K562 (cell line): ENCODE measurements around the gene THAP4. TPM values are rescaled to one million over a fixed set of nuclear protein-coding genes. Genes with fewer than 3 reads are reported as not detected.
"Not testable (repeated sequence)": the region's sequence is repeated elsewhere in the genome, so short reads cannot be mapped to it uniquely, and the experiment has no call there.

Source experiments
- ATAC-seq: fragments of 200-7000 bp; cut with Tn5 transposase; 3 replicates; pipeline ENCODE4 v1.9.1; 2020; ENCODE audit warnings: moderate library complexity
- BruUV-seq: library from RNA; stranded (reverse); fragments of 400-500 nt; replicated peaks from 2 replicates; lab custom pipeline; 2021; lab: Mats Ljungman, UMichigan
- CTCF ChIA-PET: fragments of 300-600 bp; formaldehyde crosslinking; extraction: SDS; loops from one replicate; lab custom pipeline; 2021; ENCODE audit warnings: low intra/inter-chr PET ratio; lab: Yijun Ruan, JAX
- POLR2A ChIA-PET: fragments of 300-600, 350-650 bp; sonication (Branson Sonifier 250); formaldehyde crosslinking; extraction: SDS; loops from one replicate; lab custom pipeline; 2021; ENCODE audit warnings: antibody characterized with exemption, inconsistent platforms; lab: Yijun Ruan, JAX
- DNase-seq, 4 experiments: peaks; one replicate each; pipeline versions ENCODE4 v3.0.0 to v3.0.0-alpha.2; 2011 to 2018; ENCODE audit warnings: low spot score in 3 of 4, mixed read lengths in 3 of 4; ENCODE audit errors: extremely low read depth in 1 of 4
- FAIRE-seq: peaks from 2 replicates; lab custom pipeline; 2011; peaks lifted over from hg19 to GRCh38; lab: Jason Lieb, UNC
- H2AFZ ChIP-seq: 2 replicates; pipeline ENCODE4 v1.6.0; 2011; ENCODE audit warnings: low read depth, low read length, control low read depth, inconsistent platforms
- H3K27ac ChIP-seq: fragments of 200-600 bp; 3 replicates; pipeline ENCODE4 v1.8.0; 2011; ENCODE audit warnings: low read depth, mild to moderate bottlenecking, control low read depth, inconsistent platforms, low read length, moderate library complexity, mixed read lengths; ENCODE audit errors: extremely low read depth
- H3K27me3 ChIP-seq, 2 experiments: fragments of 300-600 bp in 1 of 2; 2 replicates in 1 of 2; 3 replicates in 1 of 2; pipeline versions ENCODE4 v1.6.0 to v1.8.0; 2011; ENCODE audit warnings: inconsistent platforms in 2 of 2, low read length in 2 of 2, mild to moderate bottlenecking in 1 of 2, mixed read lengths in 1 of 2, moderate library complexity in 1 of 2; ENCODE audit not compliant: control insufficient read depth in 2 of 2, insufficient read depth in 2 of 2
- H3K36me3 ChIP-seq: fragments of 300-600 bp; 3 replicates; pipeline ENCODE4 v1.8.0; 2011; ENCODE audit warnings: mild to moderate bottlenecking, low read length, inconsistent platforms; ENCODE audit not compliant: control insufficient read depth, insufficient read depth
- H3K4me1 ChIP-seq, 2 experiments: fragments of 200-600 bp in 1 of 2; replicated peaks in 1 of 2; 2 replicates in 1 of 2; 3 replicates in 1 of 2; pipeline versions ENCODE4 v1.5.1 to v1.8.0; 2011; ENCODE audit warnings: inconsistent platforms in 2 of 2, low read length in 2 of 2, mild to moderate bottlenecking in 1 of 2, mixed read lengths in 1 of 2, moderate library complexity in 1 of 2; ENCODE audit not compliant: control insufficient read depth in 2 of 2, insufficient read depth in 2 of 2
- H3K4me2 ChIP-seq: 2 replicates; pipeline ENCODE4 v1.6.1; 2011; ENCODE audit warnings: low read length, control low read depth, inconsistent platforms, mixed read lengths; ENCODE audit not compliant: insufficient read depth
- H3K4me3 ChIP-seq: fragments of 200-600 bp; sonication (generic), shearing (Covaris generic); 2 replicates; pipeline ENCODE4 v1.5.1; 2016; ENCODE audit warnings: control low read depth, inconsistent platforms
- H3K79me2 ChIP-seq: fragments of 200-600 bp; 3 replicates; pipeline ENCODE4 v1.8.0; 2011; ENCODE audit warnings: low read length, inconsistent platforms; ENCODE audit not compliant: control insufficient read depth, insufficient read depth
- H3K9ac ChIP-seq, 2 experiments: 2 replicates each; pipeline versions ENCODE4 v1.6.0 to v1.6.1; 2011; ENCODE audit warnings: low read depth in 2 of 2, low read length in 2 of 2, control low read depth in 1 of 2, inconsistent platforms in 1 of 2, mild to moderate bottlenecking in 1 of 2, mixed read lengths in 1 of 2; ENCODE audit not compliant: insufficient read depth in 1 of 2
- H3K9me1 ChIP-seq: one replicate; pipeline ENCODE4 v1.6.0; 2011; ENCODE audit warnings: inconsistent platforms, mild to moderate bottlenecking, low read length, moderate library complexity; ENCODE audit not compliant: control insufficient read depth, insufficient read depth
- H3K9me3 ChIP-seq: replicated peaks from 2 replicates; pipeline ENCODE4 v1.5.1; 2011; ENCODE audit warnings: low read depth, low read length, inconsistent platforms; ENCODE audit not compliant: control insufficient read depth, insufficient read depth
- H4K20me1 ChIP-seq: replicated peaks from 2 replicates; pipeline ENCODE4 v1.6.1; 2011; ENCODE audit warnings: low read length, inconsistent platforms, mixed read lengths; ENCODE audit not compliant: control insufficient read depth, insufficient read depth
- DACH1 ChIP-seq: fragments of 450-650 bp; IDR thresholded peaks from 2 replicates; pipeline ENCODE4 v1.6.1; 2018; ENCODE audit not compliant: partially characterized antibody
- ID3 ChIP-seq, 2 experiments: fragments of 250-450 bp in 1 of 2; fragments of 450-650 bp in 1 of 2; sonication (Bioruptor Pico) in 1 of 2; IDR thresholded peaks; 2 replicates each; pipeline versions ENCODE4 v1.6.1 to v1.8.0; 2016 to 2021; ENCODE audit warnings: mild to moderate bottlenecking in 2 of 2, moderate library complexity in 2 of 2, missing compliant biosample characterization in 1 of 2, missing genetic modification characterization in 1 of 2
- WGBS: fragments of 100-300 bp; shearing (Covaris generic); methylation state at CpG from one replicate; pipeline ENCODE4 v1.1.6; 2016; ENCODE audit warnings: low coverage, mixed read lengths; ENCODE audit not compliant: insufficient coverage; ENCODE audit errors: missing lambda C conversion rate; 5-methylcytosine and 5-hydroxymethylcytosine counted together
- in situ Hi-C: fragments of 300-500 bp; cut with MboI; formaldehyde crosslinking; loops from 4 replicates; pipeline ENCODE4 v1.15.0; 2018; ENCODE audit warnings: inconsistent platforms, mixed read lengths
- intact Hi-C: fragments of 100-400 bp; cut with micrococcal nuclease; formaldehyde crosslinking; loops from 2 replicates; pipeline ENCODE4 v1.14.2; 2022
- polyA plus RNA-seq, 8 experiments: library from polyadenylated mRNA; depleted of rRNA in 4 of 8; stranded (reverse) in 5 of 8; unstranded in 3 of 8; fragments of >200 nt; fragmentation: Nextera tagmentation in 2 of 8; fragmentation: Illumina TruSeq in 1 of 8; extraction: Ambion mirVana in 2 of 8; extraction: Trizol in 1 of 8; gene quantifications; 2 replicates each; pipeline versions ENCODE4 v1.2.1 to v1.2.3, GENCODE V29; 2011 to 2014; ENCODE audit warnings: inconsistent platforms in 1 of 8, missing spikeins in 1 of 8
- total RNA-seq, 7 experiments: library from RNA; depleted of rRNA in 6 of 7; stranded (reverse); fragments of >200 nt in 6 of 7; fragmentation: Illumina TruSeq in 2 of 7; extraction: Trizol in 2 of 7; gene quantifications; 2 replicates each; pipeline versions ENCODE4 v1.2.1 to v1.2.3, GENCODE V29; 2011 to 2021; ENCODE audit warnings: low replicate concordance in 1 of 7

Gene THAP4
- total and polyA plus RNA-seq, 9 of the 15 experiments (the other 6 are each of a cell fraction or from before 2014, with no cell fraction given), result 8.6 to 60.9 (median 43.9) TPM

GRCh38 chr2:241567776-241568175 lies 69.2 kb downstream of the THAP4 start:
- peaks cover 0 to 38% of the 10 kb centered on the region in 2 experiments; a peak in 2 of 5 replicates for H3K4me1 ChIP-seq
- H3K4me2 ChIP-seq, result no peak overlapping the region
- intact Hi-C loops (no loop called here), in situ Hi-C loops (no loop called here)
- DNase-seq, result no peak
- ATAC-seq, result no peak
- no peak overlapping the region for H3K9ac ChIP-seq
- POLR2A ChIA-PET, result no interaction called here
- no peaks in the 10 kb centered on the region for H3K27me3 ChIP-seq
- no peak overlapping the region for H3K27ac ChIP-seq
- no peaks in the 10 kb centered on the region for H3K9me1 ChIP-seq
- TF ChIP-seq ID3 (CRISPR knock-in tag; IDR thresholded peaks at IDR 0.05), result no peak
- TF ChIP-seq ID3 (tag; IDR thresholded peaks at IDR 0.05), result no peak
- no peak for TF ChIP-seq DACH1
- H3K36me3 ChIP-seq, result no peaks in the 10 kb centered on the region
- H3K79me2 ChIP-seq, result no peaks in the 10 kb centered on the region
- FAIRE-seq, result no peak
- 65% methylated on average over 8 of the region's 8 CpGs for WGBS
- H3K4me3 ChIP-seq, result no peak overlapping the region
- no peaks in the 10 kb centered on the region for H3K9me3 ChIP-seq
- no TSS peak for BruUV-seq
- CTCF ChIA-PET, result no interaction called here
- H4K20me1 ChIP-seq, result no peaks in the 10 kb centered on the region
- H2AFZ ChIP-seq, result no peak overlapping the region

- H3K9me1 ChIP-seq, H3K27ac ChIP-seq, in situ Hi-C loops, CTCF ChIA-PET, H3K4me3 ChIP-seq, H3K4me2 ChIP-seq, H3K9me3 ChIP-seq, FAIRE-seq, H3K27me3 ChIP-seq, H4K20me1 ChIP-seq, H2AFZ ChIP-seq, H3K9ac ChIP-seq, H3K36me3 ChIP-seq, DNase-seq, ATAC-seq, BruUV-seq, intact Hi-C loops, H3K79me2 ChIP-seq: not testable (repeated sequence)
- POLR2A ChIA-PET, result interaction anchor here (1.0 kb wide), 1 partner anchor 16 kb away, joined by 3 read pairs; no protein-coding TSS in a partner anchor
- 68% methylated on average over 8 of the region's 15 CpGs for WGBS
- H3K4me1 ChIP-seq, result peaks cover 0 to 43% of the 10 kb centered on the region in 2 experiments; a peak in 2 of 5 replicates
Observed at GRCh38 chr2:241567266-241567665, 69.7 kb downstream of the THAP4 start.
